WTC11 (cell line): ENCODE data around the gene KRTAP19-1. TPM values are rescaled to one million over a fixed set of nuclear protein-coding genes. Genes with fewer than 3 reads are reported as not detected.

Experiments
- ATAC-seq: fragments of 200-7000 bp; cut with Tn5 transposase; 2 replicates; pipeline ENCODE4 v1.10.0; 2021; ENCODE audit warnings: mild to moderate bottlenecking, moderate library complexity
- CTCF ChIA-PET: fragments of 300-600 bp; sonication (Branson Sonifier 250); formaldehyde crosslinking; loops from one replicate; lab custom pipeline; 2021; ENCODE audit warnings: antibody characterized with exemption; lab: Charles Lee
- POLR2A ChIA-PET: fragments of 350-600 bp; sonication (Branson Sonifier 250); formaldehyde crosslinking; loops from one replicate; lab custom pipeline; 2021; ENCODE audit warnings: antibody characterized with exemption; lab: Charles Lee
- DNase-seq: peaks from one replicate; pipeline ENCODE4 v3.0.0; 2021; ENCODE audit warnings: low spot score
- H3K27ac Mint-ChIP-seq: 2 replicates; pipeline ENCODE4 v1.8.0; 2021; ENCODE audit warnings: mixed read lengths
- H3K27me3 Mint-ChIP-seq: 2 replicates; pipeline ENCODE4 v1.8.0; 2021; ENCODE audit warnings: low read depth, mild to moderate bottlenecking, moderate library complexity, mixed read lengths
- H3K36me3 Mint-ChIP-seq: 2 replicates; pipeline ENCODE4 v1.8.0; 2021; ENCODE audit warnings: mixed read lengths
- H3K4me1 Mint-ChIP-seq: 2 replicates; pipeline ENCODE4 v1.8.0; 2022; ENCODE audit warnings: mixed read lengths
- H3K4me3 Mint-ChIP-seq: 2 replicates; pipeline ENCODE4 v1.8.0; 2021; ENCODE audit warnings: mild to moderate bottlenecking, moderate library complexity, mixed read lengths
- H3K9me3 Mint-ChIP-seq: 2 replicates; pipeline ENCODE4 v1.8.0; 2021; ENCODE audit warnings: mixed read lengths
- ATF2 ChIP-seq: sonication (generic); formaldehyde crosslinking; IDR thresholded peaks from 2 replicates; pipeline ENCODE4 v1.8.1; 2022; ENCODE audit warnings: low read depth, missing genetic modification reagents, borderline replicate concordance
- CBFB ChIP-seq: sonication (generic); formaldehyde crosslinking; IDR thresholded peaks from 2 replicates; pipeline ENCODE4 v1.8.1; 2022; ENCODE audit warnings: mild to moderate bottlenecking, low read depth, missing genetic modification reagents
- CREB1 ChIP-seq: sonication (generic); formaldehyde crosslinking; IDR thresholded peaks from 2 replicates; pipeline ENCODE4 v1.8.0; 2023; ENCODE audit warnings: mild to moderate bottlenecking, missing genetic modification reagents
- CREM ChIP-seq: sonication (generic); formaldehyde crosslinking; IDR thresholded peaks from 2 replicates; pipeline ENCODE4 v1.8.1; 2022; ENCODE audit warnings: mild to moderate bottlenecking, missing genetic modification reagents, moderate library complexity
- E2F5 ChIP-seq: sonication (generic); formaldehyde crosslinking; IDR thresholded peaks from 2 replicates; pipeline ENCODE4 v1.8.1; 2022; ENCODE audit warnings: mild to moderate bottlenecking, moderate library complexity, missing genetic modification reagents
- ETV6 ChIP-seq: sonication (generic); formaldehyde crosslinking; IDR thresholded peaks from 2 replicates; pipeline ENCODE4 v1.8.1; 2022; ENCODE audit warnings: mild to moderate bottlenecking, missing genetic modification reagents
- FOXK1 ChIP-seq: sonication (generic); formaldehyde crosslinking; IDR thresholded peaks from 2 replicates; pipeline ENCODE4 v1.8.0; 2022; ENCODE audit warnings: mild to moderate bottlenecking, moderate library complexity, missing genetic modification reagents
- FOXP1 ChIP-seq: sonication (generic); formaldehyde crosslinking; IDR thresholded peaks from 2 replicates; pipeline ENCODE4 v1.8.0; 2022; ENCODE audit warnings: missing genetic modification reagents, mild to moderate bottlenecking, moderate library complexity, borderline replicate concordance
- GABPB1 ChIP-seq: sonication (generic); formaldehyde crosslinking; IDR thresholded peaks from 2 replicates; pipeline ENCODE4 v1.8.1; 2023; ENCODE audit warnings: mild to moderate bottlenecking, missing genetic modification reagents
- IRF1 ChIP-seq: sonication (generic); formaldehyde crosslinking; IDR thresholded peaks from 2 replicates; pipeline ENCODE4 v1.8.0; 2023; ENCODE audit warnings: missing genetic modification reagents
- NR1H2 ChIP-seq: sonication (generic); formaldehyde crosslinking; IDR thresholded peaks from 2 replicates; pipeline ENCODE4 v1.9.0; 2021; ENCODE audit warnings: mild to moderate bottlenecking, moderate library complexity, missing genetic modification reagents
- NR3C1 ChIP-seq: sonication (generic); formaldehyde crosslinking; conservative IDR thresholded peaks from 2 replicates; pipeline ENCODE4 v1.8.1; 2023; ENCODE audit warnings: low read depth, mild to moderate bottlenecking, missing genetic modification reagents
- OVOL2 ChIP-seq: fragments of 250-450 bp; sonication (Bioruptor Pico); IDR thresholded peaks from 2 replicates; pipeline ENCODE4 v1.9.0; 2021; ENCODE audit warnings: mild to moderate bottlenecking, borderline replicate concordance
- PREB ChIP-seq: sonication (generic); formaldehyde crosslinking; IDR thresholded peaks from 2 replicates; pipeline ENCODE4 v1.8.1; 2022; ENCODE audit warnings: mild to moderate bottlenecking, missing genetic modification reagents, moderate library complexity, borderline replicate concordance
- RELA ChIP-seq: sonication (generic); formaldehyde crosslinking; IDR thresholded peaks from 2 replicates; pipeline ENCODE4 v1.8.1; 2022; ENCODE audit warnings: missing genetic modification reagents, mild to moderate bottlenecking, borderline replicate concordance
- SOX15 ChIP-seq: fragments of 250-450 bp; sonication (Bioruptor Pico); IDR thresholded peaks from 2 replicates; pipeline ENCODE4 v1.9.0; 2021; ENCODE audit warnings: mild to moderate bottlenecking
- TCF7 ChIP-seq: sonication (generic); formaldehyde crosslinking; IDR thresholded peaks from 2 replicates; pipeline ENCODE4 v1.8.0; 2022; ENCODE audit warnings: mild to moderate bottlenecking, low read depth, missing genetic modification reagents, moderate library complexity
- USF1 ChIP-seq: sonication (generic); formaldehyde crosslinking; IDR thresholded peaks from 2 replicates; pipeline ENCODE4 v1.8.0; 2022; ENCODE audit warnings: mild to moderate bottlenecking, missing genetic modification reagents
- USF2 ChIP-seq: sonication (generic); formaldehyde crosslinking; IDR thresholded peaks from 2 replicates; pipeline ENCODE4 v1.8.1; 2023; ENCODE audit warnings: mild to moderate bottlenecking, missing genetic modification reagents, moderate library complexity
- ZBTB43 ChIP-seq: sonication (generic); formaldehyde crosslinking; IDR thresholded peaks from 2 replicates; pipeline ENCODE4 v1.8.1; 2023; ENCODE audit warnings: mild to moderate bottlenecking, missing genetic modification reagents
- ZMAT4 ChIP-seq: fragments of 250-450 bp; sonication (Bioruptor Pico); IDR thresholded peaks from 2 replicates; pipeline ENCODE4 v1.9.0; 2021; ENCODE audit warnings: mild to moderate bottlenecking
- ZNF138 ChIP-seq: sonication (generic); formaldehyde crosslinking; conservative IDR thresholded peaks from 2 replicates; pipeline ENCODE4 v1.8.1; 2022; ENCODE audit warnings: mild to moderate bottlenecking, moderate library complexity, missing genetic modification reagents
- ZNF416 ChIP-seq: fragments of 250-450 bp; sonication (Bioruptor Pico); IDR thresholded peaks from 2 replicates; pipeline ENCODE4 v1.9.0; 2021; ENCODE audit warnings: mild to moderate bottlenecking, inconsistent platforms
- total RNA-seq: library from RNA; stranded (reverse); gene quantifications from 3 replicates; pipeline ENCODE4 v1.2.3, GENCODE V29; 2021

Gene KRTAP19-1
- total RNA-seq, 1 experiment from 2014 or later, result not detected

GRCh38 chr21:30486180-30486579 lies 6.0 kb upstream of the KRTAP19-1 start:
- POLR2A ChIA-PET, result no interaction called here
- no peak for TF ChIP-seq E2F5 (CRISPR knock-in tag)
- no peak for TF ChIP-seq ZNF416
- TF ChIP-seq CBFB, result no peak
- no peak for TF ChIP-seq NR3C1 (CRISPR knock-in tag)
- no peak for TF ChIP-seq ETV6
- no peak for TF ChIP-seq RELA (CRISPR knock-in tag)
- TF ChIP-seq GABPB1 (CRISPR knock-in tag), result no peak
- no peak for TF ChIP-seq CREB1 (CRISPR knock-in tag)
- no peak for TF ChIP-seq ZNF138 (CRISPR knock-in tag)
- TF ChIP-seq FOXK1 (CRISPR knock-in tag), result no peak
- TF ChIP-seq ZMAT4, result no peak
- no peak for TF ChIP-seq FOXP1
- no peak for TF ChIP-seq IRF1 (CRISPR knock-in tag)
- TF ChIP-seq TCF7 (CRISPR knock-in tag), result no peak
- TF ChIP-seq CREM (CRISPR knock-in tag), result no peak
- no peak for TF ChIP-seq OVOL2
- Mint-ChIP-seq H3K9me3 (peaks cover 50% of the 10 kb centered on the region), H3K27ac (no peak overlapping the region), H3K4me1 (no peaks in the 10 kb centered on the region), H3K4me3 (no peak overlapping the region), H3K36me3 (peaks cover 27% of the 10 kb centered on the region), H3K27me3 (no peaks in the 10 kb centered on the region)
- DNase-seq (no peak), ATAC-seq (no peak)
- CTCF ChIA-PET, result no interaction called here

- DNase-seq (no peak), ATAC-seq (no peak)
- no peak overlapping the region for H3K4me3 Mint-ChIP-seq
- peaks cover 23% of the 10 kb centered on the region for H3K36me3 Mint-ChIP-seq
- peaks cover 4% of the 10 kb centered on the region; the same call in 1 of the 2 replicates for H3K4me1 Mint-ChIP-seq
- no peak overlapping the region for H3K27ac Mint-ChIP-seq
- H3K9me3 Mint-ChIP-seq, result peaks cover 28% of the 10 kb centered on the region
- CTCF ChIA-PET, result no interaction called here
- POLR2A ChIA-PET, result no interaction called here
- H3K27me3 Mint-ChIP-seq, result no peaks in the 10 kb centered on the region
- TF ChIP-seq NR1H2 (CRISPR knock-in tag), result no peak
- no peak for TF ChIP-seq ATF2 (CRISPR knock-in tag)
- no peak for TF ChIP-seq ZBTB43
- TF ChIP-seq PREB, result no peak
- TF ChIP-seq USF2 (CRISPR knock-in tag), result no peak
- TF ChIP-seq SOX15 (CRISPR knock-in tag), result no peak
- TF ChIP-seq USF1, result no peak
Observed at GRCh38 chr21:30482130-30482529, 2.0 kb upstream of the KRTAP19-1 start.
